Esophagus mucosa (tissue), 1 donor: ENCODE results near the gene STAT4. TPM values are rescaled to one million over a fixed set of nuclear protein-coding genes. Genes with fewer than 3 reads are reported as not detected.
"Not testable (repeated sequence)": the region's sequence is repeated elsewhere in the genome, so short reads cannot be mapped to it uniquely, and the experiment has no call there.

Experiments used
- ATAC-seq: fragments of 200-7000 bp; cut with Tn5 transposase; one replicate; pipeline ENCODE4 v1.9.1; 2020
- total RNA-seq: library from RNA; stranded (reverse); gene quantifications from one replicate; pipeline ENCODE4 v1.2.4, GENCODE V29; 2023
- donor health status: DM: yes; HTN: yes; CAD: no.

STAT4 gene
- total RNA-seq, 1 donor from 2014 or later, result 0.88 TPM

DNA sequence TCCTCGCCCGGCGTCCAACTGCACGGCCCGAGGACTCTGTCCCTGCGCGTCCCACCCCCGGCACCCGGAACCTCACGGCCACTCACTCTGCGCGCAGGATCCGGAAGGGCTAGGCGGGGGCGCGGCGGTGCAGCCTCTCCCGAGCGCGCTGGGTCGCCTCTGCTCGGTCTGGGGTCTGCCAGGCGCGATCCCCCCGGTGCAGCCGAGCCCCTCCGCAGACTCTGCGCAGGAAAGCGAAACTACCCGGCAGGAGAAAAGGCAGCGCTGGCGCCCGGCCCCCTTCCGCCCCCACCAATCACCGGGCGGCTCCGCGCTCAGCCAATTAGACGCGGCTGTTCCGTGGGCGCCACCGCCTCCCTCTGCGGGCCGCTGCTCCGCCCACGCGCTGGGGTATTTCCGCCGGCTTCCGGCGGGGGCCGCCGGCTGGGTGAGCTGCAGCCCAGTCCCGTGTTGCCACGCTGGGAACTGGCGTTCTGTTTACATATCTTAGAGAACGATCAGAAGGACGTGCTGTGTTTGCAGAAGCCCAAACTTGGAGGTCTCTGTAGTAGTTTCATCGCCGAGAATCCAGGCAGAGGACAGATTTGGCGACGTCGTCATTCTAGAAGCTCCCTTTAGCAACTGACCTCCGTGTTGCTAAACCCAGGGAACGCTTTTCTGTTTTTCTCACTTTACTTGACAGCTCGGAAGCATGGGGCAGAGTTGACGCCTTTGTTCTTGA, 136.7 kb downstream of the STAT4 start, which contains the start of gene STAT1:
Gene STAT1 (minus strand): TSS at position 240 of the 721 bp plus-strand sequence. CDS start 4,168 bp downstream, outside the sequence.
- peak; percentile 98 for ATAC-seq

DNA sequence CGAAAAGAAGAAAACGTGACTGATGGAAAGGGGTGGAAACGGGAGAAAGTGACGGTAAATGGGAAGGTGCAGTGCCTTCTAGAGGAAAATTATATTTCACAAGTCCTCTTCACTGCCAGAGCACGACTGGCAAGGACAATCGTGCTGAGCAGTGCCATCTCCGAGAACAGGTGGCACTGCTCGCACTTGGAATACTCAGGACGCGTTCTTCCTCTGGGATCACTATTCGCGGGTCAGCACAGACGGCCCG, 137.2 kb downstream of the STAT4 start:
- ATAC-seq, result no peak

DNA sequence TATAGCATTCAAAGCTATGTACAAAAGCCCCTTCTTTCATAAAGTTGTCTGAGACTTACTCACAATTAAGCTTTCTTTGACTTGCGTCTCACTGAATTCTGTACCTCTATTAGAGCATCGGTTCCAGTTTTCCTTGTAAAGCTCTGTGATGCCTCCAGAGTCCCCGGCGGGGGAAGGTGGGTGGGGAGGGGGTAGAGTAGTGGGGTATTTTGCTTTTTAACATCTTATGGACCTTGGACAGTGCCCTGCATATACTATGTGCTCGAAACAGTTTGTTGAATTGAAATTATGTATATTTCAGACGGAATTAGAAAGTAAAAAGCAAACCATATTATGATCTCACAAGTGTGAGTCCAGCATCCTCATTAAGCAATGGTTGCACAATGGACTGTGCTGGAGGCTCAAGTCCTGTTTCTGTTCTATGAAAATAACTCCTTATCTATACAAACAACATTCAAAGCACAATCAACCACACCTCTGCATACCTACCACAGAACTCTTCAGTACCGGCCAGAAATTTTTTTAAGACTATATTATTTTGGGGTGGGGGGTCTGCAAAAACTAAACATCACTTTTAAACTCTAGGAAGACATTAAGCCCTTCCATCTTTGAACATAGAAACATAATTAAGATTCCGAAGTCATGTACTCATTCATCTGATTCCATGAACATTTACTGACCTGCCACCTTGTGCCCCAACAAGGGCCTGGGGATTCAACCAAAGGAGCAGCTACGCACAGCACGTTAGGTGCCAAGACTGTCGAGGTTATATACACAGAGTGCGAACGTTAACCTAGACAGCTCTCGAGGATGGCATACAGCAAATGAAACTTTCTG, 137.7 kb downstream of the STAT4 start:
- peak; percentile 38 for ATAC-seq

DNA sequence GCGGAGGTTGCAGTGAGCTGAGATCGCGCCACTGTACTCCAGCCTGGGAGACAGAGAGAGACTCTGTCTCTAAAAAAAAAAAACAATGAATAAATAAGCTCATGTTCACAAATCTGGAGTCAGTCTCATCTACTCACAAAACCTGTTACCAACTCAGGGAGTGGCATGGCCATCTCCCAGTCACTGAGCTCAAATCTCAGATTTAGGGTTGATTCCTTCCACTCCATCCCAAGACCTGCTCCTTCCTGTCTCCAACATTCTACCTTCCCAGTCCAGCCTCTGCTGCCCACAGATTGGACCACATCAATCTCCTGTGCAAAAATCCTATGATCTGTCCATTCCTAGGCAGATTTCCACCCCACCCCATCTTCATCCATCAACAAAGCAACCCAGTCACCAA, 138.4 kb downstream of the STAT4 start:
- ATAC-seq, result no peak

DNA sequence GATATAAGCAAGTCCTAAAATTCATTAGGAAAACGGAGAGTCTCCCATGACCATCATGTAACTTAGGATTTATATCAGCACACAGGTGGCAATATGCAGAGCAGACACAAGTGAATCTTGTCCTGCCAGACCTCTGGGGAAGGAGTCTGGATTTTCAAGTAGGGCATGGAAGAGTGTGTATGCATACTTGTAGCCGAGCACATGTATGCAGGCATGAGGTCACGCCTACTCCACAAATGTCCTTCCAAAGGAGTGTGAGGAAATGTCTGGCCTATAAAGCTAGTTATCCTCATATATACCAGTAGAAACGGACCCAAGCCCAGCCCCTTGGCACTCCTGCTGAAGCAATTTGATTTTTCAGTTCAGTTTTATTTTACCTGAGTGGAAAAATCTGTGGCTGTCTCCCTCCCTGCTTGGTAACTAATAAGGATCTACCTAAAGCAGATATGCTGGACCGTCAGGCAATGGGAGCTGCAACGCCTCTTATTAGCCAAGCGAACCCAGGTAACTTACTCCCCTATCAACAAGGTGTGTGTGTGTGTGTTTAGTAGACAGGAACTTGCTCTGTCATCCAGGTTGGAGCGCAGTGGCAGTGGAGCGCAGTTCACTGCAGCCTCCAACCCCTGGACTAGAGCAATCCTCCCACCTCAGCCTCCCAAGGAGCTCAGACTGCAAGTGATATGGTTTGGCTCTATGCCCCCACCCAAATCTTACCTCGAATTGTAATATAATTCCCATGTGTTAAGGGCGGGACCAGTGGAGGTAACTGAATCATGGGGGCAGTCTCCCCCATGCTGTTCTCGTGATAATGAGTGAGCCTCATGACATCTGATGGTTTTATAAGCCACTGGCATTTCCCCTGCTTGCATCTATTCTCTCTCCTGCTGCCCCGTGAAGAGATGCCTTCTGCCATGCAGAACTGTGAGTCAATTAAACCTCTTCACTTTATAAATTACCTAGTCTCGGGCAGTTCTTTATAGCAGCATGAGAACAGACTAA, 139.6 kb downstream of the STAT4 start:
- ATAC-seq, result no peak

DNA sequence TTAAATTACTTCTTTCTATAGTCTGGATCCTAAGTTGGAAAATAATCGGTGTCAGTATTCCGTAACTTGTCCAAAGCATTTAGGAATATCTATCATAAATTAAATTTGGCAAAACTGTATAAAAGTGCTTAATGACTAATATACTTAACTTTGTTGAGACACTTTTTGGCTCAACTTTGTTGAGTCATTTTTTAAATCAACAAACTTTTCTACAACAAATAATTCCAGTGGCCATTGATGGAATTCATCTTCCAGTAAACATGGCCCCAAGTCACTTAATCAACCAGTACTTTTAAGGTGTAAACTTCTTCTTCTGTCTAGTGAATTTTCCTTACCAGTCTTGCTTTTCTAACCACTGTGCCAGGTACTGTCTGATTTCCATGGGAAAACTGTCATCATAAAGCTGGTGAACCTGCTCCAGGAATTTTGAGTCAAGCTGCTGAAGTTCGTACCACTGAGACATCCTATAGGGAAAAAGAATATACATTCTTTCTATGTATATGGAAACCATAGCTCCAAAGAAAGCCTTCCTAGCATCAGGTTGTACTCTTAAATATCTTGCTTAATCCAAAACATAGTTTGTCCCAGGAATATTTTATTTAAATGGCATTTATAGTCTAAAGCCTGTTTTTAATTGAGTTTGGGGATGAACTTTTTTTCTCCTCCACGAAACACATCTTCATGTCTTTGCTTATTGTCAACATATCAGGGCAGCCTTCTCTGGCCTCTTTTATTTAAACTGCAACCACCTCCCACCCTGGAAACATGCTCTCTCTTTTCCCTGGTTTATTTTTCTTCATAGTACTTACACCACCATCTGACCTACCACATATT, 141.0 kb downstream of the STAT4 start:
- ATAC-seq, result no peak

DNA sequence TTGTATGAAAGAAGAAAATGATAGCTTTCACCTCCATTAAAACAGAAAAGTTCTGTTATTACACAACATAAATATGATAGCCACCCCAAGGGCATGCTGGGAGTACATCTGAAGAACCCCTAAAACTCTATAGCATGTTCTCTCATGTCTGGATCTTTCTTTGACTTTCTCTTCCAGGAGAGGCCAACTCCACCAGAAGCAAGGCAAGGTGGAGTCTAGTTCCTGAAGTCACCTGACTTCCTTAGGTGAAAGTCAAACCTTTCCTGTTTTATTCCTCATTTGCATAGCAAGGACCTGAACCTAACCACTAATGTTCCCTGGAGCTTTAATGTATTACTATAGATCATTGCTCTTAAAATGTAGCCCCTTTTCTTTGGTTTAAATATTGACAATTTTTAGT, 142.5 kb downstream of the STAT4 start:
- no peak for ATAC-seq

DNA sequence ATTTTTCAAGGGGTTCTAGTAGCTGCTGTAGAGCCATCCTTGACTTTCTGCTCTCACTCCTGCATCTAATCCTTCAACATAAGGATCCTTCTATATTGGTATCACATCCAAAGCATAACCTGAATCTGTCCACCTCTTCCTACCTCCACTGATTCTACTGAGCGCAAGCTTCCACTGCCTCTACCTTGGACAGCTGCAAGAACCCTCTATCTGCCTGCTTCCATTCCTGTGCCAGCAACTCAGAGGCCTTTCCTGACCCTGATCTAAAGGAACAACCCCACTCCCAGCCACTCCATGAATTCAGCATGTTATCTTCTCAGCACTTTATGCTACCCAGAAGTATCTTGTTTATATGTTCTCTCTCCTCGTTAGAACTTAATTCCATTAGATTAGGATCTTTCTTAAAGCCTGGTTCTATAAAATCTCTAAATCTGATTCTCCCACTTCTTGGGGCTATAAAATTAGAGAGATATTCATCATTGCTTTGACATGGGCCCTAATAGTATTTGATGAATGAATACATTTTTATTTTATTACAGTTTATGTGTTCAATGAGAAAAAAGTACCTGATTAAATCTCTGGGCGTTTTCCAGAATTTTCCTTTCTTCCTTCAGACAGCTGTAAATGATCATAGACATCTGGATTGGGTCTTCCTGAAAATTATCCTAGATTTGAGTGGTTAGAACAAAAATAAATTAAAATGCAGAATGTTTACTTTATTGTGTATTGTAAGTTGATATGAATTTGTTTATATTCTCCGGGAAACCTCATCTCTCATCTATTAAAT, 143.6 kb downstream of the STAT4 start:
- no peak for ATAC-seq

DNA sequence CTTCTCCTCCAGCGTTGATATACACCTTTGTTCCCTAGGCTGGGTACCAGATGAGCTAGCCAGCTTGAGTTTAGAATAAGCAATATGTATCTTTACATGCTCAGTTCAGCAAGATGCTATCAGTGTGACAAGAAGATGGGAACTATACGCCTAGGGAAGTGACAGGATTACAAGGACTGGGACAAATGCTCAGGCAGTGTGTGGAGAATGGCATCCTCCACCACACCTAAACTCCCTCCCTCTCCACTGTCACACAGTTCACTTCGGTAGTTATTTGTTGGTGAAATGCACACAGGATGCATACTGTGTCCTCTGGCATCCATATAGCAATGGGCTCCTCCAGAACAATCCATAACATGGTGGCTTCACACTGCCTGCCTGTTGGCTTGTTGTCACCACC, 144.5 kb downstream of the STAT4 start:
- no peak for ATAC-seq

DNA sequence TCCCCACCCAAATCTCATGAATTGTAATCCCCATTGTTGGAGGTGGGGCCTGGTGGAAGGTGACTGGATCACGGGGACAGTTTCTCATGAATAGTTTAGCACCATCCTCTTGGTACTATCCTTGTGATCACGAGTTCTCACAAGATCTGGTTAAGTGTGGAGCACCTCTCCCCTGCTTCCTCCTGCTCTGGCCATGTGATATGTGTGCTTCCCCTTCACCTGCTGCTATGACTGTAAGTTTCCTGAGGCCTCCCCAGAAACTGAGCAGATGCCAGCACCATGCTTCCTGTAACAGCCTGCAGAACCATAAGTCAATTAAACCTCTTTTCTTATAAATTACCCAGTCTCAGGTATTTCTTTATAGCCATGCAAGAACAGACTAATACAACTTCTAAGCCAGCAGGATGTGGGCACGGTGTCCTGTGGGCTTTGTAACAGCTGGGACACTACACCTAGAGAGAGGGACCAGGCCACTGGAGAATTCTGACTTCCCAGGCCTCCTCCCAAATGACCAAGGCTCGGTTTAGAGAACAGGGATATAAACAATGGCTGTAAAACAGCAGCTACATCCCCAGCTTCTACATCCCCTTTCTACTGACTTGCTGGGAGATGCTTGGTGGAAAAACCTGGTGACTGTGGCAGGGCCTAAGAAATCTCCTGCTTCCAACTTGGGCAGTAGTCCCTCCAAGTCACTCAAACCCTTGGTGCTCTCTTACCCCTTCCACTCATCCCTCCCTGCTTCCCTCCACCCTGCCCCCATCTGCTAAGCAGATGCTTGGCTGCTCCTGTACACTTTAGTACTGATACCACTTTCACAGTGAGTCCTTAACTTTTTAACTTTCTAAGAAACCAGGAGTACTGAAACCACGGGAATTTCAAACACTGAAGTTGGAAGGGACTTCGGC, 147.1 kb downstream of the STAT4 start:
- no peak for ATAC-seq

DNA sequence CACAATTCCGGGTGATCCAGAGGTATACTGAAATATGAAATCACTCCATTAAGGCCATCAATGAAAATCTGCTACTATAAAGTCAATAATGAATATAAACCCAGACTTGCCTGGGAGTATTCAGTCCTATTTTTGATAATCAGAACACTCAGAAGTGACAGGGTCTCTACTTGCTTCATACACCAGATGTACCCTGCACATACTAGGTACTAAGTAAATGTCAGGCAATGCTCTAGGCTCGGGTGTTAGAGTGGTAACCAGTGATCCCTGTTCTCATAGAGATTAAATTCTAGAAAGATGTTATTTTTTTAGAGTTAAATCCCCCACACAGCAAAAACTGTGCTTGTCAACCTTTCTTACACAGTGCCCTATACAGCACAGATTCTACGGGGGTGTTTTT, 149.2 kb downstream of the STAT4 start:
- ATAC-seq, result no peak

DNA sequence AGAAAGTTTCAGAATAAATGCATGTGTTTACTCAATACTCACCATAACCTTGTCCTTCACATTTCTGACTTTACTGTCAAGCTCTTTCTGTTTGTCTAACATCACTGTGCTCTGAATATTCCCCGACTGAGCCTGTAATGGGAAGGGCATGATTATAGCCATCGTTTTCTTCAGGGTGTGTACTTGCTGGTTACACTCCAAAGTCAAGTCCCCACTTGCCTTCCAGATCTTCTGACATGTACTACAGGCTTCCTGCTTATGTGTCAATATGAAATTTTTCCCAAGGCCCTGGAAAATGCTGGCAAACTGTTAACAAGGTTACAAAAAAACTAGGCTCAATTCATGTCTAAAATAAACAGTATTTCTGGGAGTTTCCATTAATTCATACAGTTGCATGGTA, 149.8 kb downstream of the STAT4 start:
- ATAC-seq, result peak; percentile 96

DNA sequence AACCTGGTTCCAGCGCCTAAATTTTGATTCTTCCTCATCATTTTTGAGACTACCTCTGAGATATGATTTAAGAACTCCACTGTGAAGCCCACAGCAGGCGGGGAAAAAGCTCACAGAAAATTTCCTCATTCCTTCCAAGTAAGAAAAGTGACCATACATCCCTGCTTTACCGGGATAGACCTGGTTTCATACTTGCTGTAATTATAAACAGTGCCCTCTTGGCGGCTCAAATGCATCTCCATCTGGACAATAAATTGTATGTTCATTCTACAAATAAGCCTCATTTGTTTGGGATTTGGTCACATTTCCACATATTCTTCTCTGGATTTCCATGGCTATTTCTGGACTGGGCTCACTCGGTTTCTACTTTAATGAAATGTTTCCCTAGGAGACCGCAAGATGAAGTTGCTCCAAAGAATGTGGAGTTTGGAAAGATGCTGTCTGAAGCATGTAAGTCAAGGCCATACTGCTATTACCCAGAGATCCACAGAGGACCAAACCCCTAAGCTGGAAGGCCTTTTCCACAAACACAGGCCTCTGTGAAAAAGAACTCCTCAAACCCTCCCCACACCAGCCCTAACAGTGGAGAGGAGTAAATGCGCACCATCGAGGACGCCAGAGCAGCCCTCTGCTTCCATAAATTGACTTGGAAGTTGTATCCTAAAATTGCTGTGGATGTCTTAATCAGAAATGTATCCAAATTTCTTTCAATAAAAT, 150.7 kb downstream of the STAT4 start:
- no peak for ATAC-seq

DNA sequence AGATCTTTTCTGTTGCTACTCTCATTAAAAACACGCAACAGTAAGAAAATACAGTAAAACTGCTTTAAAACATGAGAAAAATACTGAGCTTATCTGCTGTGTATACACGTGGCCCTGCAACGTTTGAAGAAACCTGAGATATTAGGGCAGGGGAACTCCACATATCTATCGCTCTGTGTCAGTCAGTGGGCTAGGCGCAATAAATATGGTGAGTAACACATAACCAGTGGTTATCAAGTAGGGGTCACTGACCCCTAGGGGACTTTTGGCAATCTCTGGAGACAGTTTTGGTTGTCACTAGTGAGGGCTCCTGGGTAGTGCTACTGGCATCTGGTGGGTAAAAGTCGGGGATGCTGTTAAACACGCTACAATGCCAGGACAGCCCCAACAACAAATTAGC, 151.7 kb downstream of the STAT4 start:
- no peak for ATAC-seq

DNA sequence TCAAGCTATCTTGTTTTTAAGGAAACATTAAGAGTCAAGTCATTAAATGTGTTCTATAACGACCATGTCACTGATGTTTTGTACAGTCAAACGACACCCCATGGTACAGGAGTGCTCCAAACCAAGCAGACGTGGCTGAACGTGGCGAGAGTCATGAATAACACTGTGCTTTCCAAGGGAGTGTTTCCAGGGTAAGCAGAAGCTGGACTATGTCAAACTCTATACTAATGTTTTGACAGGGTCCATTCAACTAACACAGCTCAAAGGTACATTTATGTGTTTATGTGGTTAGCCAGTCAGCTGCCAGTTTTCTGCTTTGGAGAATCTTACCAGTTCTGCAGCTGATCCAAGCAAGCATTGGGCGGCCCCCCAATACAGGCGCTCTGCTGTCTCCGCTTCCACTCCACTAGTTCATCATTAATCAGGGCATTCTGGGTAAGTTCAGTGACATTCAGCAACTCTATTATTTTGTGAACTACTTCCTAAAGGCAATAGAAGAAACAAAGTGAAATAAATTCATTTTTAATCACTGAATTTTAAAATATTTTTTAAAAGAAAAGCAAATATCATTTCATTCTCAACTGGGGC, 153.2 kb downstream of the STAT4 start:
- ATAC-seq, result no peak

DNA sequence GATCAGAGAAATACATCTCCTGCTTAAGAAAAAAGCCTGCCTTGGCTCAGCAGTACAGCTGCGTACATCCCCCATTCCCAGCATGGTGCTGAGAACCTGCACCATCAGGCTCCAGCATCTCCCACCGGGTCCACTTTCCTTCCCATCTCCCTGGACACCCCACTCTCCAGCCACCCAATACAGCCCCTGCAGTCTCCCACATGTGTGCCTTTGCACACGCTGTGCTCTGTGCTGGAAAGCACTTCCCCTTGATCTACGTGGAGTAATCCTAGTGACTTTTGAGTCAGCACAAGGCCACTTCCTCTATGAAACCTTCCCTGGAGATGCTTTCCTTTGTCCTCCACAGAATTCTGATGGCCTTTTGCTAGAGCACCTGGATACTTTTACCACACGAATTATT, 153.8 kb downstream of the STAT4 start:
- no peak for ATAC-seq

DNA sequence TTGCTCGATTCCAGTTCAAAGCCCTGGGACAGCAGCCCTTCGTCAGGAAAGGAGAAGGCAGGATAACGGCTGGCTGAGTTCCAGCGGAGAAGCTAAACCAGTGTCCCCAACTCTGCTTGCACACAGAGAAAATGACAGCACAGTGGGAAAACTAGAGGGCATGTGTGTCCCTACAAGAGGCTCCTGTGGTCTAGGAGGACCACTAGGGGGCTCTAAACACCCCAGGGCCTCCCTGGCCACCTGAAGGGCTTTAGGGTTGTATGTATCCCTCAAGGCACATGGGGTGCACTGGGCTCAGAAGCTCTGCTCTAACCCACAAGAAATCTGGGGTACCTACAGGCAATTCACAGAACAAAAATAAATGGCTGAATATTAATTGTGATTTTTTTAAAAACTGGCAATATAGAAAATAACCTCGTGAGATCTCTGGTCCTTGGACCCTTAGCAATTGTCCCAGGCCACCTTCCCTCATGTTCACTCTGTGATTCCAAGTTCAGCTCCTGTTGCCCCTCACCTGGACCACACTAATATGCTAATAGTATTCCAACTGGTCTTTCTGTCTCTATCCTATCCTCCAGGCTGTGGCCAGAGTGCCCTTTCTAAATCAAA, 154.4 kb downstream of the STAT4 start:
- peak; percentile 40 for ATAC-seq

DNA sequence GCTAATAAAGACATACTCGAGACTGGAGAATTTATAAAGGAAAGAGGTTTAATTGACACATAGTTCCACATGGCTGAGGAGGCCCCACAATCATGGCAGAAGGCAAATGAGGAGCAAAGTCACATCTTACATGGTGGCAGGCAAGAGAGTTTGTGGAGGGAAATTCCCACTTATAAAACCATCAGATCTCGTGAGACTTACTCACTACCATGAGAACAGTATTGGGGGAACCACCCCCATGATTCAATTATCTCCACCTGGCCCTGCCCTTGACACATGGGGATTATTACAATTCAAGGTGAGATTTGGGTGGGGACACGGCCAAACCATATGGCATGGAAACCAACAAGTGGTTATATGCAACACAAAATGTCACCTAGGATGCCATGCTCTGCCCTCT, 155.5 kb downstream of the STAT4 start:
- not testable (repeated sequence) for ATAC-seq

DNA sequence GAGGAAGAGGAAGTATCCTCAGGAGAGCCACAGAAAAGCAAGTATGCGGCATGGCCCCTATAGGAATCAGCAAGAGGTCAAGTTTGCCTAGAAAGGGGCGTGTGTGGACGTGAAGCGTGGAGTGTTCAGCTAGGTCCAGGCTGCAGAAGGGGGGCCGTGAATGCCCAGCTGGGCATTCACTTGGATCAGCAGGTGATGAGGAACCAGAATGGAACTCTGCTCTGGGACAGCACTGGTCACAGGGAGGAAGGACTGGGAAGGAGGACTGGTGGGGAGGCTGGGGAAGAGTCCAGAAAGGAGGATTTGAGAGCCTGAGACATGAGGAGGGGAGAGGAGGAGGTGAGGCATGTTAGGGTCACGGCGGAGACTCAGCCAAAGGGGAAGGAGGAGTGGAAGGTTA, 156.6 kb downstream of the STAT4 start:
- ATAC-seq, result no peak
